Measurements from ENCODE around the gene ALG8.

DNA sequence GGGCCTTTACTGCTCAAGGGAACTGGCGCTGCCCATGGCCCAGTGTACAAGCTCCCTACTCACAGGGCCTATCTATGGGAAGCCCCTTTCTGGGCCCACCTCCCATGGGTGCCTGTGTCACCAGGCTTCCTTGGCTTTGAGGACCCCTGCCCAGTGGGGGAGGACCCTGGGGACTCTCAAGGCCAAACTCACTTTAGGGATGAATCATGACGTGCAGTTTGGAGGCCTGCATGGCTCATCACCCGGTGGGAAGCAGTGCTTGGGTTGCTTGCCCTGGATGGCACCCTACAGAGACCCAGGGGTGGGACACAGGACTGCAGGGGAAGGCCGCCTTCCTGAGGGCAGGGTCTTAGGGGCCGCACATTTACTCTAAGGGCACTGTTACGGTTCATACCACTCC, 32.5 kb upstream of the ALG8 start:
- TF ChIP-seq CTCF (IDR thresholded peaks at IDR 0.05), result no peak
- TF ChIP-seq POLR2A (IDR thresholded peaks at IDR 0.05), result no peak
- TF ChIP-seq POLR2AphosphoS5 (IDR thresholded peaks at IDR 0.05), result no peak
- no peak for TF ChIP-seq EP300 (IDR thresholded peaks at IDR 0.05)
